GM18858 (cell line): ENCODE data around the gene DESI2.

Source experiments
- ATAC-seq: cut with Tn5 transposase; IDR thresholded peaks from one replicate; pipeline ENCODE4 v1.9.1; 2021; ENCODE audit not compliant: unreplicated experiment

Gene DESI2

GRCh38 chr1:244749230-244750016, 96.5 kb downstream of the DESI2 start:
- ATAC-seq: no peak

GRCh38 chr1:244751271-244751895, 98.5 kb downstream of the DESI2 start:
- ATAC-seq: no peak

- no peak for ATAC-seq
Measured at GRCh38 chr1:244755673-244756072, 102.7 kb downstream of the DESI2 start.

GRCh38 chr1:244757091-244757939, 104.4 kb downstream of the DESI2 start:
- ATAC-seq: no peak
